Measurements from ENCODE around the gene EIF4G3. TPM values are rescaled to one million over a fixed set of nuclear protein-coding genes. Genes with fewer than 3 reads are reported as not detected.
"Not testable (repeated sequence)": the region's sequence is repeated elsewhere in the genome, so short reads cannot be mapped to it uniquely, and the experiment has no call there.

Gene EIF4G3
- total RNA-seq, 1 donor: 58.6 TPM

- DNase-seq (ENCODE audit: low read depth): peak; percentile 22
- TF ChIP-seq CTCF (IDR thresholded peaks at IDR 0.05; ENCODE audit: insufficient read depth, low read length): no peak
These were observed 35.4 kb upstream of the EIF4G3 start for GRCh38 chr1:21212126-21212525.

GRCh38 chr1:21208137-21208700 lies 31.5 kb upstream of the EIF4G3 start:
- H3K4me3 ChIP-seq (ENCODE audit: low read depth, low read length); DNase-seq (ENCODE audit: low read depth): not testable (repeated sequence)

More at GRCh38 chr1:21212126-21212525, 35.4 kb upstream of the EIF4G3 start:
- no peak overlapping the region for H3K4me3 ChIP-seq (ENCODE audit: low read depth, low read length)

GRCh38 chr1:21206117-21206516 lies 29.4 kb upstream of the EIF4G3 start:
- peak; percentile 25 for DNase-seq (ENCODE audit: low read depth)
- no peak overlapping the region for H3K4me3 ChIP-seq (ENCODE audit: low read depth, low read length)
- no peak for TF ChIP-seq CTCF (IDR thresholded peaks at IDR 0.05; ENCODE audit: insufficient read depth, low read length)

- no peak for DNase-seq (ENCODE audit: low read depth)
- no peak for TF ChIP-seq CTCF (IDR thresholded peaks at IDR 0.05; ENCODE audit: insufficient read depth, low read length)
- H3K4me3 ChIP-seq (ENCODE audit: low read depth, low read length): no peak overlapping the region
These were observed 28.7 kb upstream of the EIF4G3 start for GRCh38 chr1:21205416-21205815.

- no peak overlapping the region for H3K4me3 ChIP-seq (ENCODE audit: low read depth, low read length)
- no peak for TF ChIP-seq CTCF (IDR thresholded peaks at IDR 0.05; ENCODE audit: insufficient read depth, low read length)
- no peak for DNase-seq (ENCODE audit: low read depth)
These were observed 25.0 kb upstream of the EIF4G3 start for GRCh38 chr1:21201650-21202049.

GRCh38 chr1:21201238-21201637 lies 24.5 kb upstream of the EIF4G3 start:
- DNase-seq (ENCODE audit: low read depth); H3K4me3 ChIP-seq (ENCODE audit: low read depth, low read length): not testable (repeated sequence)

GRCh38 chr1:21200767-21201166 lies 24.1 kb upstream of the EIF4G3 start:
- no peak for TF ChIP-seq CTCF (IDR thresholded peaks at IDR 0.05; ENCODE audit: insufficient read depth, low read length)
- H3K4me3 ChIP-seq (ENCODE audit: low read depth, low read length): no peak overlapping the region
- peak; percentile 39 for DNase-seq (ENCODE audit: low read depth)

GRCh38 chr1:21198929-21199328 lies 22.2 kb upstream of the EIF4G3 start:
- DNase-seq (ENCODE audit: low read depth): no peak
- TF ChIP-seq CTCF (IDR thresholded peaks at IDR 0.05; ENCODE audit: insufficient read depth, low read length): no peak
- H3K4me3 ChIP-seq (ENCODE audit: low read depth, low read length): no peak overlapping the region

All from fibroblast of the aortic adventitia (primary cell).